ENCODE data around the gene ACSS3.

ACSS3 gene

GRCh38 chr12:81147292-81147919 is 69.5 kb downstream of the ACSS3 start:
- H3K4me2 ChIP-seq (ENCODE audit: low read length), result no peak overlapping the region
- no peaks in the 10 kb centered on the region for H3K4me1 ChIP-seq (ENCODE audit: insufficient read depth, low read length, severe bottlenecking)
- no peak overlapping the region for H3K4me3 ChIP-seq (ENCODE audit: low read depth, low read length, poor library complexity, severe bottlenecking)

GRCh38 chr12:81150382-81150781 is 72.5 kb downstream of the ACSS3 start:
- H3K36me3 ChIP-seq (ENCODE audit: insufficient read depth, low read length), result no peaks in the 10 kb centered on the region
- no peaks in the 10 kb centered on the region for H3F3A ChIP-seq (ENCODE audit: insufficient read depth, low read length)
- no peaks in the 10 kb centered on the region for H4K20me1 ChIP-seq (ENCODE audit: insufficient read depth, low read length)
- H3K27ac ChIP-seq (ENCODE audit: low read depth, low read length, poor library complexity, severe bottlenecking), result no peak overlapping the region
- H3K9me3 ChIP-seq (ENCODE audit: low read length), result no peaks in the 10 kb centered on the region
- no peak overlapping the region for H2AFZ ChIP-seq (ENCODE audit: low read length)
- H3K4me3 ChIP-seq (ENCODE audit: low read depth, low read length, poor library complexity, severe bottlenecking), result no peak overlapping the region
- no peaks in the 10 kb centered on the region for H3K79me2 ChIP-seq (ENCODE audit: insufficient read depth, low read length)
- no peak overlapping the region for H3K4me2 ChIP-seq (ENCODE audit: low read length)
- H3K27me3 ChIP-seq (ENCODE audit: insufficient read depth, low read length), result no peaks in the 10 kb centered on the region
- no peaks in the 10 kb centered on the region for H3K4me1 ChIP-seq (ENCODE audit: insufficient read depth, low read length, severe bottlenecking)
- H3K9me2 ChIP-seq (ENCODE audit: low read depth, low read length), result no peaks in the 10 kb centered on the region
- TF ChIP-seq CTCF (IDR thresholded peaks at IDR 0.05; ENCODE audit: low read length) (no peak), EZH2 (IDR thresholded peaks at IDR 0.05; ENCODE audit: borderline replicate concordance, low read length) (no peak)
- H3K9ac ChIP-seq (ENCODE audit: low read length), result no peak overlapping the region

More at GRCh38 chr12:81147292-81147919, 69.5 kb downstream of the ACSS3 start:
- Histone ChIP-seq H3K27ac (ENCODE audit: low read depth, low read length, poor library complexity, severe bottlenecking) (no peak overlapping the region), H3K9me2 (ENCODE audit: low read depth, low read length) (no peaks in the 10 kb centered on the region), H3K9ac (ENCODE audit: low read length) (no peak overlapping the region), H3K36me3 (ENCODE audit: insufficient read depth, low read length) (no peaks in the 10 kb centered on the region), H3F3A (ENCODE audit: insufficient read depth, low read length) (no peaks in the 10 kb centered on the region), H3K79me2 (ENCODE audit: insufficient read depth, low read length) (no peaks in the 10 kb centered on the region), H3K27me3 (ENCODE audit: insufficient read depth, low read length) (no peaks in the 10 kb centered on the region), H4K20me1 (ENCODE audit: insufficient read depth, low read length) (no peaks in the 10 kb centered on the region), H2AFZ (ENCODE audit: low read length) (no peak overlapping the region), H3K9me3 (ENCODE audit: low read length) (no peaks in the 10 kb centered on the region)
- no peak for TF ChIP-seq EZH2 (IDR thresholded peaks at IDR 0.05; ENCODE audit: borderline replicate concordance, low read length)
- TF ChIP-seq CTCF (IDR thresholded peaks at IDR 0.05; ENCODE audit: low read length), result no peak

DNA sequence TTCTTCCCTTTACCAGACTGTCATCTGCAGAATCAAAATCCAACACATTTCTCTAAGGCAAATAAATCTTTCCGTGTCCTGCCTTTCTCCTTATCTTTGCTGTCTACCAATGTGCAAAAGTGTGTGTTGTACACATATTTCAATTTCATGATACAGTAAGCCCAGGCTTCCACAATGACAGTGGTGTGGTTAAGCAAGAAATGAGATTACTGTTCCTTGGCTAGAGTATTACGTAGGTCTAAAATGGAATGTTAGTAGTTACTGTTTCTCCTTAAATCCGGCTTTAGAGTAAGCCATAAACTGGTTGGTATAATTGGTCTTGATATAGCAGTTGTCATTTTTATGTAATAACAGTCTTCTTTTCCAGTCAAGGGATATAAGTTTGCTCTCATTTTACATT is 82.0 kb downstream of the ACSS3 start:
- Histone ChIP-seq H2AFZ (ENCODE audit: low read length) (no peak overlapping the region), H3K79me2 (ENCODE audit: insufficient read depth, low read length) (no peaks in the 10 kb centered on the region), H3K36me3 (ENCODE audit: insufficient read depth, low read length) (no peaks in the 10 kb centered on the region), H3K4me3 (ENCODE audit: low read depth, low read length, poor library complexity, severe bottlenecking) (no peak overlapping the region), H3K9me2 (ENCODE audit: low read depth, low read length) (no peaks in the 10 kb centered on the region), H3K27ac (ENCODE audit: low read depth, low read length, poor library complexity, severe bottlenecking) (no peak overlapping the region), H3K9ac (ENCODE audit: low read length) (no peak overlapping the region), H3K4me1 (ENCODE audit: insufficient read depth, low read length, severe bottlenecking) (no peaks in the 10 kb centered on the region), H3K4me2 (ENCODE audit: low read length) (no peak overlapping the region), H4K20me1 (ENCODE audit: insufficient read depth, low read length) (no peaks in the 10 kb centered on the region), H3K9me3 (ENCODE audit: low read length) (no peaks in the 10 kb centered on the region), H3K27me3 (ENCODE audit: insufficient read depth, low read length) (no peaks in the 10 kb centered on the region), H3F3A (ENCODE audit: insufficient read depth, low read length) (no peaks in the 10 kb centered on the region)
- TF ChIP-seq EZH2 (IDR thresholded peaks at IDR 0.05; ENCODE audit: borderline replicate concordance, low read length) (no peak), CTCF (IDR thresholded peaks at IDR 0.05; ENCODE audit: low read length) (no peak)
